H9 (cell line): ENCODE measurements around the gene ASF1B. TPM values are rescaled to one million over a fixed set of nuclear protein-coding genes. Genes with fewer than 3 reads are reported as not detected.
A peak's percentile ranks its signal among the peaks of the same experiment; 100 is the strongest.

Source experiments
- DNase-seq: peaks from one replicate; pipeline ENCODE4 v3.0.0-alpha.2; 2017
- H2AFZ ChIP-seq: one replicate; pipeline ENCODE4 v1.6.1; 2013; ENCODE audit warnings: mild to moderate bottlenecking, low read length, control low read depth, moderate library complexity
- H2AK5ac ChIP-seq: 2 replicates; pipeline ENCODE4 v1.6.1; 2013; ENCODE audit warnings: low read length, control low read depth, mixed read lengths; ENCODE audit not compliant: insufficient read length
- H2BK120ac ChIP-seq: one replicate; pipeline ENCODE4 v1.6.1; 2013; ENCODE audit warnings: low read depth, mild to moderate bottlenecking, low read length, control low read depth, inconsistent platforms; ENCODE audit not compliant: poor library complexity, severe bottlenecking
- H2BK12ac ChIP-seq: 2 replicates; pipeline ENCODE4 v1.6.1; 2013; ENCODE audit warnings: low read length, control low read depth, mixed read lengths, low read depth; ENCODE audit not compliant: insufficient read length
- H2BK15ac ChIP-seq: 2 replicates; pipeline ENCODE4 v1.6.1; 2013; ENCODE audit warnings: low read depth, low read length, control low read depth
- H2BK20ac ChIP-seq: one replicate; pipeline ENCODE4 v1.6.1; 2013; ENCODE audit warnings: low read depth, mild to moderate bottlenecking, low read length, control low read depth, inconsistent platforms; ENCODE audit not compliant: poor library complexity, severe bottlenecking
- H2BK5ac ChIP-seq: 2 replicates; pipeline ENCODE4 v1.6.1; 2013; ENCODE audit warnings: low read length, control low read depth, mixed read lengths; ENCODE audit not compliant: insufficient read length
- H3K14ac ChIP-seq: 2 replicates; pipeline ENCODE4 v1.6.1; 2013; ENCODE audit warnings: low read length, control low read depth; ENCODE audit not compliant: insufficient read depth
- H3K18ac ChIP-seq: 2 replicates; pipeline ENCODE4 v1.6.1; 2013; ENCODE audit warnings: low read depth, mild to moderate bottlenecking, mixed read lengths, low read length, control low read depth; ENCODE audit not compliant: insufficient read length
- H3K23ac ChIP-seq: 2 replicates; pipeline ENCODE4 v1.6.1; 2013; ENCODE audit warnings: low read length, control low read depth, mixed read lengths, low read depth; ENCODE audit not compliant: insufficient read length
- H3K23me2 ChIP-seq: 2 replicates; pipeline ENCODE4 v1.6.1; 2013; ENCODE audit warnings: low read depth, mild to moderate bottlenecking, mixed read lengths, low read length, control low read depth; ENCODE audit not compliant: insufficient read length, poor library complexity, severe bottlenecking
- H3K27ac ChIP-seq: 2 replicates; pipeline ENCODE4 v1.5.1; 2013; ENCODE audit warnings: low read length, control low read depth, mixed read lengths, low read depth; ENCODE audit not compliant: insufficient read length
- H3K27me3 ChIP-seq: 2 replicates; pipeline ENCODE4 v1.6.1; 2013; ENCODE audit warnings: low read length, control low read depth, inconsistent platforms; ENCODE audit not compliant: insufficient read depth
- H3K4ac ChIP-seq: 2 replicates; pipeline ENCODE4 v1.6.1; 2013; ENCODE audit warnings: low read depth, mild to moderate bottlenecking, control low read depth, inconsistent platforms, low read length, moderate library complexity
- H3K4me1 ChIP-seq: 2 replicates; pipeline ENCODE4 v1.6.1; 2013; ENCODE audit warnings: low read length, control low read depth, inconsistent platforms; ENCODE audit not compliant: insufficient read depth
- H3K4me2 ChIP-seq: 2 replicates; pipeline ENCODE4 v1.6.1; 2013; ENCODE audit warnings: low read length, control low read depth, mixed read lengths; ENCODE audit not compliant: insufficient read length, insufficient read depth
- H3K56ac ChIP-seq: 2 replicates; pipeline ENCODE4 v1.6.1; 2013; ENCODE audit warnings: low read depth, mild to moderate bottlenecking, mixed read lengths, low read length, control low read depth; ENCODE audit not compliant: insufficient read length
- H3K79me1 ChIP-seq: 2 replicates; pipeline ENCODE4 v1.6.1; 2013; ENCODE audit warnings: low read depth, mild to moderate bottlenecking, moderate library complexity, low read length, control low read depth, inconsistent platforms; ENCODE audit not compliant: insufficient read depth, poor library complexity, severe bottlenecking
- H3K79me2 ChIP-seq: 2 replicates; pipeline ENCODE4 v1.6.1; 2013; ENCODE audit warnings: low read length, control low read depth, inconsistent platforms; ENCODE audit not compliant: insufficient read depth
- H3K9ac ChIP-seq: 2 replicates; pipeline ENCODE4 v1.6.1; 2013; ENCODE audit warnings: low read length, control low read depth, mixed read lengths; ENCODE audit not compliant: insufficient read length; ENCODE audit errors: extremely low read depth
- H3K9me3 ChIP-seq: one replicate; pipeline ENCODE4 v1.6.1; 2013; ENCODE audit warnings: low read depth, low read length, inconsistent platforms; ENCODE audit not compliant: control insufficient read depth
- H3T11ph ChIP-seq: one replicate; pipeline ENCODE4 v1.6.1; 2013; ENCODE audit warnings: mild to moderate bottlenecking, low read length, control low read depth, inconsistent platforms
- H4K20me1 ChIP-seq: one replicate; pipeline ENCODE4 v1.6.1; 2013; ENCODE audit not compliant: control insufficient read depth, insufficient read length, insufficient read depth
- H4K5ac ChIP-seq: 2 replicates; pipeline ENCODE4 v1.6.1; 2013; ENCODE audit warnings: low read depth, mild to moderate bottlenecking, mixed read lengths, low read length, control low read depth; ENCODE audit not compliant: insufficient read length
- H4K8ac ChIP-seq: replicated peaks from 2 replicates; pipeline ENCODE4 v1.6.1; 2013; ENCODE audit warnings: low read length, control low read depth, mixed read lengths, low read depth; ENCODE audit not compliant: insufficient read length
- H4K91ac ChIP-seq: 2 replicates; pipeline ENCODE4 v1.6.1; 2013; ENCODE audit warnings: low read depth, mild to moderate bottlenecking, moderate library complexity, mixed read lengths, low read length, control low read depth; ENCODE audit not compliant: insufficient read length
- H3K27ac Mint-ChIP-seq, 3 experiments: 2 replicates in 2 of 3; 3 replicates in 1 of 3; pipeline ENCODE4 v1.8.0; 2020 to 2021; ENCODE audit warnings: mixed read lengths in 3 of 3, mild to moderate bottlenecking in 1 of 3, moderate library complexity in 1 of 3
- H3K27me3 Mint-ChIP-seq: 2 replicates; pipeline ENCODE4 v1.8.0; 2021; ENCODE audit warnings: low read depth, mild to moderate bottlenecking, moderate library complexity, mixed read lengths
- H3K36me3 Mint-ChIP-seq, 3 experiments: 2 replicates in 2 of 3; 3 replicates in 1 of 3; pipeline ENCODE4 v1.8.0; 2020 to 2021; ENCODE audit warnings: low read depth in 3 of 3, mixed read lengths in 3 of 3; ENCODE audit not compliant: insufficient read depth in 1 of 3
- H3K4me1 Mint-ChIP-seq, 2 experiments: 2 replicates each; pipeline ENCODE4 v1.8.0; 2020; ENCODE audit warnings: mixed read lengths in 2 of 2
- H3K4me3 Mint-ChIP-seq, 2 experiments: 2 replicates in 1 of 2; 3 replicates in 1 of 2; pipeline ENCODE4 v1.8.0; 2020 to 2021; ENCODE audit warnings: mild to moderate bottlenecking in 2 of 2, mixed read lengths in 2 of 2, moderate library complexity in 1 of 2
- H3K9me3 Mint-ChIP-seq, 2 experiments: 2 replicates in 1 of 2; 3 replicates in 1 of 2; pipeline ENCODE4 v1.8.0; 2020; ENCODE audit warnings: mild to moderate bottlenecking in 2 of 2, mixed read lengths in 2 of 2, moderate library complexity in 1 of 2
- CTCF ChIP-seq: fragments of 200-600 bp; sonication (generic); conservative IDR thresholded peaks from 3 replicates; pipeline ENCODE4 v1.8.0; 2021; ENCODE audit warnings: antibody characterized with exemption, mild to moderate bottlenecking
- WGBS: extraction: QIAGEN DNeasy Blood & Tissue Kit; methylation state at CpG from one replicate; pipeline ENCODE4 v1.1.7; 2013; ENCODE audit warnings: missing lambda C conversion rate, low lambda C conversion rate, mixed read lengths; ENCODE audit not compliant: insufficient read length; ENCODE audit errors: extremely low coverage; 5-methylcytosine and 5-hydroxymethylcytosine counted together
- total RNA-seq: library from RNA; stranded (reverse); gene quantifications from 2 replicates; pipeline ENCODE4 v1.2.1, GENCODE V29; 2021

Gene ASF1B
- total RNA-seq, 1 experiment from 2014 or later: 46.6 TPM

GRCh38 chr19:14175351-14175792, 39.0 kb upstream of the ASF1B start:
- Histone ChIP-seq H3K9ac (no peak overlapping the region), H3K23ac (no peak overlapping the region), H3K18ac (no peak overlapping the region), H4K8ac (no peak overlapping the region), H4K5ac (no peak overlapping the region), H2BK15ac (no peak overlapping the region), H2BK120ac (no peak overlapping the region), H3K27ac (no peak overlapping the region), H3K4me2 (no peak overlapping the region), H4K91ac (no peak overlapping the region), H3K79me2 (no peaks in the 10 kb centered on the region), H2AFZ (no peak overlapping the region), H3K56ac (no peak overlapping the region), H3T11ph (no peak overlapping the region), H3K4me1 (no peaks in the 10 kb centered on the region), H3K4ac (no peak overlapping the region), H3K9me3 (no peaks in the 10 kb centered on the region), H2BK20ac (no peak overlapping the region), H3K23me2 (no peaks in the 10 kb centered on the region), H3K14ac (no peak overlapping the region), H4K20me1 (no peaks in the 10 kb centered on the region), H3K79me1 (no peaks in the 10 kb centered on the region), H3K27me3 (no peaks in the 10 kb centered on the region), H2AK5ac (no peak overlapping the region), H2BK5ac (no peak overlapping the region), H2BK12ac (no peak overlapping the region)
- Mint-ChIP-seq H3K9me3 (no peaks in the 10 kb centered on the region), H3K4me3 (no peak overlapping the region), H3K27ac (peak overlapping the region in 1 of 3 experiments; percentile 9; a peak in 2 of 7 replicates), H3K27me3 (no peaks in the 10 kb centered on the region), H3K36me3 (peaks cover 43 to 81% (median 70%) of the 10 kb centered on the region in 3 experiments), H3K4me1 (peaks cover 2 to 3% of the 10 kb centered on the region in 2 experiments; a peak in 1 of 4 replicates)
- no peak for TF ChIP-seq CTCF
- no peak for DNase-seq
- 100% methylated on average over 3 of the region's 6 CpGs for WGBS
